Measurements from ENCODE around the gene EYA2.

DNA sequence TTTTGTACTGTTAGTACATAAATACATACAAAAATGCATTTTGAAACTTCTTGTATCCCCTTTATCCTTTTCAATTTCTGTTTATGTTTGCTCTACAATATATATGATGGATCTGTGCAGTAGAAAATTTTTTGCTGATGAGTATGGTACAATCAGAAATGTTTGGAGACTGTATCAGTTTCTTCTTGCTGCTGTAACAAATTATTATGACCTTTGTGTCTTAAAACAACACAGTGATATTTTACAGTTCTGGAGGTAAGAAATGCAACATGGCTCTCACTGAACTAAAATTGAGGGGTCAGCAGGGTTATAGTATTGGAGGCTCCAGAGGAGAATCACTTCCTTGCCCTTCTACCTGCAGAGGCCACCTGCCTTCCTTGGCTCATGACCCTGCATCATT is 184.4 kb downstream of the EYA2 start:
- TF ChIP-seq, protein P1, sequence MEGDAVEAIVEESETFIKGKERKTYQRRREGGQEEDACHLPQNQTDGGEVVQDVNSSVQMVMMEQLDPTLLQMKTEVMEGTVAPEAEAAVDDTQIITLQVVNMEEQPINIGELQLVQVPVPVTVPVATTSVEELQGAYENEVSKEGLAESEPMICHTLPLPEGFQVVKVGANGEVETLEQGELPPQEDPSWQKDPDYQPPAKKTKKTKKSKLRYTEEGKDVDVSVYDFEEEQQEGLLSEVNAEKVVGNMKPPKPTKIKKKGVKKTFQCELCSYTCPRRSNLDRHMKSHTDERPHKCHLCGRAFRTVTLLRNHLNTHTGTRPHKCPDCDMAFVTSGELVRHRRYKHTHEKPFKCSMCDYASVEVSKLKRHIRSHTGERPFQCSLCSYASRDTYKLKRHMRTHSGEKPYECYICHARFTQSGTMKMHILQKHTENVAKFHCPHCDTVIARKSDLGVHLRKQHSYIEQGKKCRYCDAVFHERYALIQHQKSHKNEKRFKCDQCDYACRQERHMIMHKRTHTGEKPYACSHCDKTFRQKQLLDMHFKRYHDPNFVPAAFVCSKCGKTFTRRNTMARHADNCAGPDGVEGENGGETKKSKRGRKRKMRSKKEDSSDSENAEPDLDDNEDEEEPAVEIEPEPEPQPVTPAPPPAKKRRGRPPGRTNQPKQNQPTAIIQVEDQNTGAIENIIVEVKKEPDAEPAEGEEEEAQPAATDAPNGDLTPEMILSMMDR (IDR thresholded peaks at IDR 0.05): no peak
- TF ChIP-seq EZH2 (IDR thresholded peaks at IDR 0.05; ENCODE audit: borderline replicate concordance, insufficient read depth, low read depth, low read length, poor library complexity, severe bottlenecking): no peak

All from B cell (primary cell).